ENCODE results near the gene KRT85.
"Not testable (repeated sequence)": the region's sequence is repeated elsewhere in the genome, so short reads cannot be mapped to it uniquely, and the experiment has no call there.

KRT85 gene

GRCh38 chr12:52366738-52367485 is at the start of gene KRT85:
TSS of gene KRT85 (minus strand) at chr12:52367481. CDS start at chr12:52367405, 76 bp downstream.
- DNase-seq (ENCODE audit: low spot score): no peak

DNA sequence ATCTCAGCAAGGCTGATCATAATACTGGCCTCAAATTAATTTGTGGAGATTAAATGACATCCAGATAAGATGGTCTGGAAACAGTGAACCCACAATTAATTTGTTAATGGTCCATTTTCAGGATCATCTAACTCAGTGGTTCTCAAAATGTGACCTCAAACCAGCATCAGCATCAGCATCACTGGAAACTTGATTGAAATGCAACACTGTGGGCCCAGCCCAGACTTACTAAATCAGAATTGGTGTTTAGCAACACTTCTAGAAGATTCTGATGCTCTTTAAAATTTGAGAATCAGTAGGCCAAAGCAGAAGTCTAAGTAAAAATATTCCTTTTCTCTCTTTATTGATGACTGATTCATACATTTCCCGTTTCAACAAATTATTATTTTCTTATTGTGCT is 49.5 kb upstream of the KRT85 start:
- DNase-seq (ENCODE audit: low spot score): no peak

GRCh38 chr12:52415870-52416750 is 48.8 kb upstream of the KRT85 start:
- DNase-seq (ENCODE audit: low spot score): no peak

DNA sequence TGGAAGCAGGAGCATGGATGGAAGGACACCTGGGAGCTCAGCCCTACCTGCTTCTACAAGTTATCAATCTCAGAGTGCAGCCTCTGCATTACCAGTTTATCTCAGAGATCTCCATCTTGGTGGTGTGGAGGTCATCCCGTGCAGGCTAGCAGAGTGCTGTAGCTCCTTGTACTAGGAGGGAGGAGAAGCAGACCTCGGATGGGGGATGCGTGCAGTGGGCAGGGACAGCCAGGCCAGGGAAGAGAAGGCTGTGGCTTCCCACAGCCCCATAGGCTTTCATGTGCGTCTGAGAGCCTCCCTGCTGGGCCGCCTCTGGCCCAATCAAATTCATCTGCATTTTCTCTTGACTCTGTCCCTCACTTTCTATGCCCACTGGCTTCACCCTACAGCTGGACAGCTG is 47.7 kb upstream of the KRT85 start:
- no peak for DNase-seq (ENCODE audit: low spot score)

DNA sequence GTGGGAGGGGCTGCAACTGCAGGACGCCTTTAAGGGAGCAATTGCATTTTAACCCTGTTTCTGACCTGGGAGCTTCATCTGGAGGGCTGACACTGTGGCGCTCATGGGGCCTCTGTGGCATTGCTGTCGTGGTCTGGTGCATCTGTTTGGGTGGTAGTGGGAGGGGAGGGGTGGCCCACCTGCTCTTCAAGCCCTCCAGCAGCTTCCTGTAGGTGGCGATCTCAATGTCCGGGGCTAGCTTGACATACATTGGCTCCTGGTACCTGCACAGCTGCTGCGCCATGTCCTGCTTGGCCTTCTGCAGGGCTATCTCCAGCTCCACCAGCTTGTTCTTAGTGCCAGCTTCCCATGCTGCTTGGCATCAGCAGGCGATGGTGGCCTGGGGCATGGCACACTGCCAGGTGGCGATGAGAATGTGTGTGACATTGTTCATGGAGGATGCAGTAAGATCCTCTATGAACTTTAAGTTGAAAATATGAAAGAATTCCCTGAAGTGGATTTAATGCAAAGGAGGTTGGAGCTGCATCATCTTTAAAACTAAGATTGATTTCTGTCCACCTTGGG is 46.6 kb upstream of the KRT85 start:
- DNase-seq (ENCODE audit: low spot score): no peak

GRCh38 chr12:52413202-52413601 is 45.9 kb upstream of the KRT85 start:
- no peak for DNase-seq (ENCODE audit: low spot score)

DNA sequence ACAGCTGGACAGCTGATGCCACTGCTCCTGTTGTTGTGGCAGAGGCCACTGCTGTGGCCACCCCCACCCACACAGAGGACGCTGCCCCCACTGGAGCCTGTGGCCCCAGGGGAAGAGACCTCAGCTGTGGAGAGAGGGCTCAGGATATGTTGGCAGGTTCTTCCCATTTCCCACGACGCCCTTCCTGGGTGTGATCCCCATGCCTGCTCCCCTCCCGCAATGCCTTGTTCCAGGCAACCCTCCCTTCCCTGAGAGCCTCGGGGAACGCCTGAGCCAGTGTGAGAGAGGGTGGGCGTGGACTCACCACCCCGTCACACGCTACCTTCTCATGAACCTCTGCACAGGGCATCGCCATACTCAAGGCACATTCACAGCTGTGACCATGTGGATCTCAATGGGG is 44.5 kb upstream of the KRT85 start:
- no peak for DNase-seq (ENCODE audit: low spot score)

GRCh38 chr12:52410589-52411248 is 43.4 kb upstream of the KRT85 start:
- not testable (repeated sequence) for DNase-seq (ENCODE audit: low spot score)

DNA sequence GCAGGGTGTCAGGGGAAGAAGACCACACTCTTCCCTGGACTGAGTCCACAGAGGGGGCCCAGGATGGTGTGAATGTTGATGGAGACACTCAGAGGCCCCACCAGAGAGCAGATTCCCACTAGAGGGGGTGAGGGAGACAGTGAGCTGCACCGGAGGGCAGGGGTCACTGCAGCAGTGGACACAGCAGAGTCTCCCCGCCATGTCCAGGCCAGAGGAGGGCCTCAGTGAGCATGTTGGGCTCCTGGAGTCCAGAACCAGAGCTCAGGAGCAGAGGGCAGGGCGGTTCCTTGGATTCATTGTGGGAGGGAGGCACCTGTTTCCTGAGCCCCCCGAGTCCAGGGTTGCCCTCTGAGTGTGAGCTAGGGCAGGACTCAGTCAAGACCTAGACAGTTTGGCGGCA is 40.6 kb upstream of the KRT85 start:
- DNase-seq (ENCODE audit: low spot score): no peak

DNA sequence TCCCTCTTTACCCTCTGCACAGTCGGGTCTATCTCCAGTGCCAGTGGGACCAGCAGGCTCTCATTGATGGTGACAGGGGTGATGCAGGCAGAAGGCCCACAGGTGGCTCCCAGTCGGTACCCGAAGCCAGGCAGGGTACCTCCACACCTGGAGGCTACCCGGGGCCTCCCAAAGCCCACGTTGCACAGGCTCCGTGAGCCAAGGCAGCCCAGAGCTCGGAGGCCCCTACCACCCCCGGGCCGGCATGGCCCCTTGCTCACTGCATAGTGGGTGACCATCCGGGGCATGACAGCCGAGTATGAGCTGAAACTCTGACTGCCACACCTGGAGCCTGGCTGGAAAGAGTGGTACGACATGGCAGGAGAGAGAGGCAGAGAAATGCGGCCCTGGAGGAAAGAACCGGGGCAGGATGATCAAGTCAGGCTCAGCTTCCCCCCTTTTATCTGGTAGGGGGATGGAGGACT is 38.7 kb upstream of the KRT85 start, which contains the start of gene KRT82:
KRT82 (minus strand) TSS at position 414 of the 464 bp plus-strand sequence; CDS start at position 356, 58 bp downstream.
- DNase-seq (ENCODE audit: low spot score): no peak

- DNase-seq (ENCODE audit: low spot score): no peak
Observed at GRCh38 chr12:52404951-52405350, 37.7 kb upstream of the KRT85 start.

- DNase-seq (ENCODE audit: low spot score): no peak
Observed at GRCh38 chr12:52403561-52403960, 36.3 kb upstream of the KRT85 start.

- no peak for DNase-seq (ENCODE audit: low spot score)
Observed at GRCh38 chr12:52402873-52403540, 35.7 kb upstream of the KRT85 start.

- no peak for DNase-seq (ENCODE audit: low spot score)
Observed at GRCh38 chr12:52402377-52402776, 35.1 kb upstream of the KRT85 start.

DNA sequence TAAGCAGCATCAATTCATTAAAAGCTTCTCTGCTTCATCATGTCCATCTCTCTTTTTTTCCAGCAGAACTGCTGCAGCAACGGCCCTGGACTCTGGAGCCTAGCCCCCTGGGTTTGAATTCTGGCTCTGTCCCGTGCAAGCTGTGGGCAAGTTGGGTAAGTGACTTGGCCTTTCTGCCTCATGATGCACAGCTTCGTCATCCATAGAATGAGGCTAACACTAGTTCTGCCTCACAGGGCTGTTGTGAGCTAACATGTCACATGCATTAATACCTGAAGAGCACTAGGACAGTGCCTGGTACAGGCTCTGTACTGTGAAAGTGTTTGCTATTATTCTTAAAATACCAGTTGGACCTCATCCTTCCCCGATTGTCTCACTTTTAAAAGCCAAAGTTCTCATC is 34.6 kb upstream of the KRT85 start:
- DNase-seq (ENCODE audit: low spot score): no peak

DNA sequence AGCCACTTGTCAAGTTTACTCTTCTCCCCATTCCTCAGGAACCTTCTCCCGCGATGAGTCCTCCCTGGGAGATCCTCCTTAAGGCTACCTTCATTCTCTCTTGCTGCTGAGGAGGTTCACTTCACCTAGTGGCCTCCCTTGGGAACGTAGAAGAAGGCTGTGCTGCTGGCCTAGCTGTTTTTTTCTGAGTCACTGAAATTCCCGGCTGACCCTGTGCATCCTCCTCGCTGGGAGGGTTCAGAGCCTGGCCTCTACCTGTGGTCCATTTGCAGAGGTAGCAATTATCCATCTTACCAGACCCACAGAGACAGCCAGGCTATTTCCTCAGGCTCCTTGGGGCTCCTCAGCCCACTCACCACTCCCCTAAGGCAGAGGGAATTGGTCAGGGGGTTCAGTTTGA is 34.2 kb upstream of the KRT85 start:
- no peak for DNase-seq (ENCODE audit: low spot score)

DNA sequence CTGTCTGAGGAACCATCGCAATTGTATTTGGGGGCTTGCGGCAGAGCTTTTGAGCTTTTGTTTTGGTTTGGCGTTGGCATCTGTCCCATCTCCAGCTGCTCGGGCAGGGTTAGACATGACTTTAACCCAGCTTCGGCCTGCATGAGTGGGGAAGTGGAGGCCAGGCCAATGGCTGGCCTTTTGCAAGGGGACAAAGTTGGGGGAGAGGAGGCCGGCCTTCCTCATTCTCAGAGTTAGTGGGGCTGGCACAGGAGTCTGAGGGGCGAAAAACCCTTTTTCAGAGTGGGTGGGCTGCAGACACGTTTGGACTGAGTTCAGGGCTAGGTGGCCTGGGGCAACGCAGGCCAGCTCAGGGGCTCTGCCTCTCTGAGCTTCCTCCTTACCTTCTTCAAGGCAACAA is 33.6 kb upstream of the KRT85 start:
- no peak for DNase-seq (ENCODE audit: low spot score)

GRCh38 chr12:52399756-52400155 is 32.5 kb upstream of the KRT85 start:
- no peak for DNase-seq (ENCODE audit: low spot score)

DNA sequence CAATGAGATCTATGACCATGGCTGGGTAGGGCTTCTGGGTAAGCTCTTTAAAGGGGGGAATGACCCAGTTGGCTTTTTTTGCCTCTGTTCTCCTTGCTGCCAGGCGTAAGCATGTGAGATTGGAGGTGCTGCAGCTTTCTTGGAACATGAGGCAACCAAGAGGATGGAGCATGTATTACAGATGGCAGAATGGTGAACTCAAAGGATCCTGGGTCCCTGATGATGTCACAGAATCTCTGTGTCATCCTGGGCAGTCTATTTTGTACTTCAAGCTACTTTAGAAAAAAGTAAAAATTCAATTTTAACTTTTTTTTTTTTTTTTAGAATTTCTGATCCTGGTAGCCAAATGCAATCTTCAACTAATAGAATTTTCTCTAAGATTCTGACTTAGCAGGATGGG is 30.9 kb upstream of the KRT85 start:
- no peak for DNase-seq (ENCODE audit: low spot score)

GRCh38 chr12:52396656-52397055 is 29.4 kb upstream of the KRT85 start:
- DNase-seq (ENCODE audit: low spot score): no peak

DNA sequence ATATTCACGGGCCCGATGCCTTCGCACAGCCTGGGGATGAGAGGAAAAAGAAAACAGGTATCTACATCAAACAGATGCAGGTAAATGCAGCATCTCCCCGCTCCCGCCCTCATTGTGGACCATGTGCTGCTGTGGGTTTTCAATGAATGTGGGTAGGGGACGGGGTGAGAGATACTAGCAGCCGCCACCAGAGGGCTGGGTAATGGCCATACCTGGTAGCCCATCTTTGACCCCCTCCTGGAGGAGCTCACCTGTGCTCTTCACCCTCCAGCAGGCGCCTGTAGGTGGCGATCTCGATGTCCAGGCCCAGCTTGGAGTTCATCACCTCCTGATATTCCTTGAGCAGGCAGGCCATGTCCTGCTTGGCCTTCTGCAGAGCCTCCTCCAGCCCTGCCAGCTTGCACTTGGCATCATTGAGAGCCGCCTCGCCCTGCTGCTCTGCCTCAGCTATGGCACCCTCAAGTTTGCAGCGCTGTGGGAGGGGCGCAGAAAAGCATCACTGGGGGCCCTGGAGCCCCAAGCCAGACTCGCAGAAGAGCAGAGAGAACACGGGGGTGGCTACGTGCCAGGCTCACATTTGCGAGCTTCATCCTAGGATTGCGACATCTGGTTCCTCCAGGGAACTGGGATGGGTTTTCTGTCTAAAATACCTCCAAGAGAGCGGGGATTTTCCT is 28.6 kb upstream of the KRT85 start:
- DNase-seq (ENCODE audit: low spot score): no peak
